H9 (cell line): ENCODE results near the gene GPHN. TPM values are rescaled to one million over a fixed set of nuclear protein-coding genes. Genes with fewer than 3 reads are reported as not detected.

Source experiments
- DNase-seq: peaks from one replicate; pipeline ENCODE4 v3.0.0-alpha.2; 2017
- H2AFZ ChIP-seq: one replicate; pipeline ENCODE4 v1.6.1; 2013; ENCODE audit warnings: mild to moderate bottlenecking, low read length, control low read depth, moderate library complexity
- H2AK5ac ChIP-seq: 2 replicates; pipeline ENCODE4 v1.6.1; 2013; ENCODE audit warnings: low read length, control low read depth, mixed read lengths; ENCODE audit not compliant: insufficient read length
- H2BK120ac ChIP-seq: one replicate; pipeline ENCODE4 v1.6.1; 2013; ENCODE audit warnings: low read depth, mild to moderate bottlenecking, low read length, control low read depth, inconsistent platforms; ENCODE audit not compliant: poor library complexity, severe bottlenecking
- H2BK12ac ChIP-seq: 2 replicates; pipeline ENCODE4 v1.6.1; 2013; ENCODE audit warnings: low read length, control low read depth, mixed read lengths, low read depth; ENCODE audit not compliant: insufficient read length
- H2BK15ac ChIP-seq: 2 replicates; pipeline ENCODE4 v1.6.1; 2013; ENCODE audit warnings: low read depth, low read length, control low read depth
- H2BK20ac ChIP-seq: one replicate; pipeline ENCODE4 v1.6.1; 2013; ENCODE audit warnings: low read depth, mild to moderate bottlenecking, low read length, control low read depth, inconsistent platforms; ENCODE audit not compliant: poor library complexity, severe bottlenecking
- H2BK5ac ChIP-seq: 2 replicates; pipeline ENCODE4 v1.6.1; 2013; ENCODE audit warnings: low read length, control low read depth, mixed read lengths; ENCODE audit not compliant: insufficient read length
- H3K14ac ChIP-seq: 2 replicates; pipeline ENCODE4 v1.6.1; 2013; ENCODE audit warnings: low read length, control low read depth; ENCODE audit not compliant: insufficient read depth
- H3K18ac ChIP-seq: 2 replicates; pipeline ENCODE4 v1.6.1; 2013; ENCODE audit warnings: low read depth, mild to moderate bottlenecking, mixed read lengths, low read length, control low read depth; ENCODE audit not compliant: insufficient read length
- H3K23ac ChIP-seq: 2 replicates; pipeline ENCODE4 v1.6.1; 2013; ENCODE audit warnings: low read length, control low read depth, mixed read lengths, low read depth; ENCODE audit not compliant: insufficient read length
- H3K23me2 ChIP-seq: 2 replicates; pipeline ENCODE4 v1.6.1; 2013; ENCODE audit warnings: low read depth, mild to moderate bottlenecking, mixed read lengths, low read length, control low read depth; ENCODE audit not compliant: insufficient read length, poor library complexity, severe bottlenecking
- H3K27ac ChIP-seq: 2 replicates; pipeline ENCODE4 v1.5.1; 2013; ENCODE audit warnings: low read length, control low read depth, mixed read lengths, low read depth; ENCODE audit not compliant: insufficient read length
- H3K27me3 ChIP-seq: 2 replicates; pipeline ENCODE4 v1.6.1; 2013; ENCODE audit warnings: low read length, control low read depth, inconsistent platforms; ENCODE audit not compliant: insufficient read depth
- H3K4ac ChIP-seq: 2 replicates; pipeline ENCODE4 v1.6.1; 2013; ENCODE audit warnings: low read depth, mild to moderate bottlenecking, control low read depth, inconsistent platforms, low read length, moderate library complexity
- H3K4me1 ChIP-seq: 2 replicates; pipeline ENCODE4 v1.6.1; 2013; ENCODE audit warnings: low read length, control low read depth, inconsistent platforms; ENCODE audit not compliant: insufficient read depth
- H3K4me2 ChIP-seq: 2 replicates; pipeline ENCODE4 v1.6.1; 2013; ENCODE audit warnings: low read length, control low read depth, mixed read lengths; ENCODE audit not compliant: insufficient read length, insufficient read depth
- H3K56ac ChIP-seq: 2 replicates; pipeline ENCODE4 v1.6.1; 2013; ENCODE audit warnings: low read depth, mild to moderate bottlenecking, mixed read lengths, low read length, control low read depth; ENCODE audit not compliant: insufficient read length
- H3K79me1 ChIP-seq: 2 replicates; pipeline ENCODE4 v1.6.1; 2013; ENCODE audit warnings: low read depth, mild to moderate bottlenecking, moderate library complexity, low read length, control low read depth, inconsistent platforms; ENCODE audit not compliant: insufficient read depth, poor library complexity, severe bottlenecking
- H3K79me2 ChIP-seq: 2 replicates; pipeline ENCODE4 v1.6.1; 2013; ENCODE audit warnings: low read length, control low read depth, inconsistent platforms; ENCODE audit not compliant: insufficient read depth
- H3K9ac ChIP-seq: 2 replicates; pipeline ENCODE4 v1.6.1; 2013; ENCODE audit warnings: low read length, control low read depth, mixed read lengths; ENCODE audit not compliant: insufficient read length; ENCODE audit errors: extremely low read depth
- H3K9me3 ChIP-seq: one replicate; pipeline ENCODE4 v1.6.1; 2013; ENCODE audit warnings: low read depth, low read length, inconsistent platforms; ENCODE audit not compliant: control insufficient read depth
- H3T11ph ChIP-seq: one replicate; pipeline ENCODE4 v1.6.1; 2013; ENCODE audit warnings: mild to moderate bottlenecking, low read length, control low read depth, inconsistent platforms
- H4K20me1 ChIP-seq: one replicate; pipeline ENCODE4 v1.6.1; 2013; ENCODE audit not compliant: control insufficient read depth, insufficient read length, insufficient read depth
- H4K5ac ChIP-seq: 2 replicates; pipeline ENCODE4 v1.6.1; 2013; ENCODE audit warnings: low read depth, mild to moderate bottlenecking, mixed read lengths, low read length, control low read depth; ENCODE audit not compliant: insufficient read length
- H4K8ac ChIP-seq: replicated peaks from 2 replicates; pipeline ENCODE4 v1.6.1; 2013; ENCODE audit warnings: low read length, control low read depth, mixed read lengths, low read depth; ENCODE audit not compliant: insufficient read length
- H4K91ac ChIP-seq: 2 replicates; pipeline ENCODE4 v1.6.1; 2013; ENCODE audit warnings: low read depth, mild to moderate bottlenecking, moderate library complexity, mixed read lengths, low read length, control low read depth; ENCODE audit not compliant: insufficient read length
- H3K27ac Mint-ChIP-seq, 3 experiments: 2 replicates in 2 of 3; 3 replicates in 1 of 3; pipeline ENCODE4 v1.8.0; 2020 to 2021; ENCODE audit warnings: mixed read lengths in 3 of 3, mild to moderate bottlenecking in 1 of 3, moderate library complexity in 1 of 3
- H3K27me3 Mint-ChIP-seq: 2 replicates; pipeline ENCODE4 v1.8.0; 2021; ENCODE audit warnings: low read depth, mild to moderate bottlenecking, moderate library complexity, mixed read lengths
- H3K36me3 Mint-ChIP-seq, 3 experiments: 2 replicates in 2 of 3; 3 replicates in 1 of 3; pipeline ENCODE4 v1.8.0; 2020 to 2021; ENCODE audit warnings: low read depth in 3 of 3, mixed read lengths in 3 of 3; ENCODE audit not compliant: insufficient read depth in 1 of 3
- H3K4me1 Mint-ChIP-seq, 2 experiments: 2 replicates each; pipeline ENCODE4 v1.8.0; 2020; ENCODE audit warnings: mixed read lengths in 2 of 2
- H3K4me3 Mint-ChIP-seq, 2 experiments: 2 replicates in 1 of 2; 3 replicates in 1 of 2; pipeline ENCODE4 v1.8.0; 2020 to 2021; ENCODE audit warnings: mild to moderate bottlenecking in 2 of 2, mixed read lengths in 2 of 2, moderate library complexity in 1 of 2
- H3K9me3 Mint-ChIP-seq, 2 experiments: 2 replicates in 1 of 2; 3 replicates in 1 of 2; pipeline ENCODE4 v1.8.0; 2020; ENCODE audit warnings: mild to moderate bottlenecking in 2 of 2, mixed read lengths in 2 of 2, moderate library complexity in 1 of 2
- CTCF ChIP-seq: fragments of 200-600 bp; sonication (generic); conservative IDR thresholded peaks from 3 replicates; pipeline ENCODE4 v1.8.0; 2021; ENCODE audit warnings: antibody characterized with exemption, mild to moderate bottlenecking
- WGBS: extraction: QIAGEN DNeasy Blood & Tissue Kit; methylation state at CpG from one replicate; pipeline ENCODE4 v1.1.7; 2013; ENCODE audit warnings: missing lambda C conversion rate, low lambda C conversion rate, mixed read lengths; ENCODE audit not compliant: insufficient read length; ENCODE audit errors: extremely low coverage; 5-methylcytosine and 5-hydroxymethylcytosine counted together
- total RNA-seq: library from RNA; stranded (reverse); gene quantifications from 2 replicates; pipeline ENCODE4 v1.2.1, GENCODE V29; 2021

Gene GPHN
- total RNA-seq, 1 experiment from 2014 or later = 16.1 TPM

- peaks cover 0 to 3% of the 10 kb centered on the region in 2 experiments; a peak in 1 of 5 replicates for H3K9me3 Mint-ChIP-seq
- no peak overlapping the region for H4K91ac ChIP-seq
Observed at GRCh38 chr14:67207810-67208209, 699.9 kb downstream of the GPHN start.

More at GRCh38 chr14:67207810-67208209, 699.9 kb downstream of the GPHN start:
- no peaks in the 10 kb centered on the region for H3K27me3 ChIP-seq
- no peak overlapping the region for H3K4me2 ChIP-seq
- H3K9ac ChIP-seq = no peak overlapping the region
- no peak overlapping the region for H2BK15ac ChIP-seq
- no peaks in the 10 kb centered on the region for H3K23me2 ChIP-seq
- DNase-seq = no peak
- H2BK12ac ChIP-seq = no peak overlapping the region
- H3K23ac ChIP-seq = no peak overlapping the region
- no peak overlapping the region for H3K18ac ChIP-seq
- H3K79me2 ChIP-seq = no peaks in the 10 kb centered on the region
- H2BK5ac ChIP-seq = no peak overlapping the region
- H3T11ph ChIP-seq = no peak overlapping the region
- Mint-ChIP-seq H3K4me1 (no peaks in the 10 kb centered on the region), H3K36me3 (no peaks in the 10 kb centered on the region), H3K4me3 (no peak overlapping the region), H3K27me3 (no peaks in the 10 kb centered on the region), H3K27ac (no peak overlapping the region)
- H2AK5ac ChIP-seq = no peak overlapping the region
- H3K4ac ChIP-seq = no peak overlapping the region
- no peaks in the 10 kb centered on the region for H4K20me1 ChIP-seq
- no peak overlapping the region for H4K5ac ChIP-seq
- no peak overlapping the region for H2BK120ac ChIP-seq
- no peak overlapping the region for H2BK20ac ChIP-seq
- no peaks in the 10 kb centered on the region for H3K4me1 ChIP-seq
- H4K8ac ChIP-seq = no peak overlapping the region
- no peak overlapping the region for H3K27ac ChIP-seq
- no CpG with 5 or more reads among the region's 8 CpGs for WGBS
- no peaks in the 10 kb centered on the region for H3K79me1 ChIP-seq
- H3K14ac ChIP-seq = no peak overlapping the region
- H2AFZ ChIP-seq = no peak overlapping the region
- no peak overlapping the region for H3K56ac ChIP-seq
- no peak for TF ChIP-seq CTCF
- H3K9me3 ChIP-seq = no peaks in the 10 kb centered on the region
